HL-60 (cell line): ENCODE results near the gene MPO.

Source experiments
- DNase-seq, 2 experiments: peaks; one replicate each; pipeline ENCODE4 v3.0.0-alpha.2; 2010 to 2020; ENCODE audit warnings: low read depth in 1 of 2, low spot score in 1 of 2
- H3K27ac ChIP-seq: fragments of 250-450 bp; sonication (Bioruptor Pico); replicated peaks from 2 replicates; pipeline ENCODE4 v1.5.1; 2020; ENCODE audit warnings: mild to moderate bottlenecking, moderate library complexity
- H3K27me3 ChIP-seq: fragments of 250-450 bp; sonication (Bioruptor Pico); 2 replicates; pipeline ENCODE4 v1.5.1; 2021; ENCODE audit warnings: mild to moderate bottlenecking, moderate library complexity; ENCODE audit not compliant: insufficient read depth, poor library complexity, severe bottlenecking
- H3K4me3 ChIP-seq: replicated peaks from 2 replicates; pipeline ENCODE4 v1.5.1; 2011; ENCODE audit warnings: mild to moderate bottlenecking, control low read depth, low read length; ENCODE audit not compliant: insufficient read depth
- GABPA ChIP-seq: IDR thresholded peaks from 2 replicates; pipeline ENCODE4 v1.6.1; 2012; ENCODE audit warnings: low read depth
- POLR2AphosphoS5 ChIP-seq: IDR thresholded peaks from 2 replicates; pipeline ENCODE4 v1.6.1; 2012; ENCODE audit warnings: low read depth
- SPI1 ChIP-seq: IDR thresholded peaks from 2 replicates; pipeline ENCODE4 v1.6.1; 2012; ENCODE audit warnings: low read depth, mild to moderate bottlenecking, borderline replicate concordance
- TF ChIP-seq, protein P1 (sequence below): IDR thresholded peaks from one replicate; pipeline ENCODE4 v1.5.1; 2011; ENCODE audit warnings: low read length, control low read depth, inconsistent platforms; ENCODE audit not compliant: insufficient read depth
- TF ChIP-seq, protein P2 (sequence below): IDR thresholded peaks from 2 replicates; pipeline ENCODE4 v1.6.1; 2012; ENCODE audit warnings: low read depth; ENCODE audit not compliant: insufficient replicate concordance

MPO gene

GRCh38 chr17:58253082-58253481, 27.7 kb downstream of the MPO start:
- TF ChIP-seq POLR2AphosphoS5 = no peak
- TF ChIP-seq, protein P1, sequence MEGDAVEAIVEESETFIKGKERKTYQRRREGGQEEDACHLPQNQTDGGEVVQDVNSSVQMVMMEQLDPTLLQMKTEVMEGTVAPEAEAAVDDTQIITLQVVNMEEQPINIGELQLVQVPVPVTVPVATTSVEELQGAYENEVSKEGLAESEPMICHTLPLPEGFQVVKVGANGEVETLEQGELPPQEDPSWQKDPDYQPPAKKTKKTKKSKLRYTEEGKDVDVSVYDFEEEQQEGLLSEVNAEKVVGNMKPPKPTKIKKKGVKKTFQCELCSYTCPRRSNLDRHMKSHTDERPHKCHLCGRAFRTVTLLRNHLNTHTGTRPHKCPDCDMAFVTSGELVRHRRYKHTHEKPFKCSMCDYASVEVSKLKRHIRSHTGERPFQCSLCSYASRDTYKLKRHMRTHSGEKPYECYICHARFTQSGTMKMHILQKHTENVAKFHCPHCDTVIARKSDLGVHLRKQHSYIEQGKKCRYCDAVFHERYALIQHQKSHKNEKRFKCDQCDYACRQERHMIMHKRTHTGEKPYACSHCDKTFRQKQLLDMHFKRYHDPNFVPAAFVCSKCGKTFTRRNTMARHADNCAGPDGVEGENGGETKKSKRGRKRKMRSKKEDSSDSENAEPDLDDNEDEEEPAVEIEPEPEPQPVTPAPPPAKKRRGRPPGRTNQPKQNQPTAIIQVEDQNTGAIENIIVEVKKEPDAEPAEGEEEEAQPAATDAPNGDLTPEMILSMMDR = no peak
- no peak for DNase-seq
- no peak overlapping the region for H3K4me3 ChIP-seq
- no peak overlapping the region for H3K27ac ChIP-seq
- no peaks in the 10 kb centered on the region for H3K27me3 ChIP-seq

DNA sequence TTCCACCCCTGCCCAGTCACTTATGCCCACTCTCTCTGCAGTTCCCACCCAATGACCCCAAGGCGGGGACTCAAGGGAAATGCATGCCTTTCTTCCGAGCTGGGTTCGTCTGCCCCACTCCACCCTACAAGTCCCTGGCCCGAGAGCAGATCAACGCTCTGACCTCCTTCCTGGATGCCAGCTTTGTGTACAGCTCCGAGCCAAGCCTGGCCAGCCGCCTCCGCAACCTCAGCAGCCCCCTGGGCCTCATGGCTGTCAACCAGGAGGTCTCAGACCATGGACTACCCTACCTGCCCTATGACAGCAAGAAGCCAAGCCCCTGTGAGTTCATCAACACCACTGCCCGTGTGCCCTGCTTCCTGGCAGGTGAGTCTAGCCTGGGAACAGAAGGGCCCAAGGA, 28.6 kb downstream of the MPO start:
- TF ChIP-seq GABPA (no peak), POLR2AphosphoS5 (no peak), SPI1 (no peak)
- TF ChIP-seq, protein P2, sequence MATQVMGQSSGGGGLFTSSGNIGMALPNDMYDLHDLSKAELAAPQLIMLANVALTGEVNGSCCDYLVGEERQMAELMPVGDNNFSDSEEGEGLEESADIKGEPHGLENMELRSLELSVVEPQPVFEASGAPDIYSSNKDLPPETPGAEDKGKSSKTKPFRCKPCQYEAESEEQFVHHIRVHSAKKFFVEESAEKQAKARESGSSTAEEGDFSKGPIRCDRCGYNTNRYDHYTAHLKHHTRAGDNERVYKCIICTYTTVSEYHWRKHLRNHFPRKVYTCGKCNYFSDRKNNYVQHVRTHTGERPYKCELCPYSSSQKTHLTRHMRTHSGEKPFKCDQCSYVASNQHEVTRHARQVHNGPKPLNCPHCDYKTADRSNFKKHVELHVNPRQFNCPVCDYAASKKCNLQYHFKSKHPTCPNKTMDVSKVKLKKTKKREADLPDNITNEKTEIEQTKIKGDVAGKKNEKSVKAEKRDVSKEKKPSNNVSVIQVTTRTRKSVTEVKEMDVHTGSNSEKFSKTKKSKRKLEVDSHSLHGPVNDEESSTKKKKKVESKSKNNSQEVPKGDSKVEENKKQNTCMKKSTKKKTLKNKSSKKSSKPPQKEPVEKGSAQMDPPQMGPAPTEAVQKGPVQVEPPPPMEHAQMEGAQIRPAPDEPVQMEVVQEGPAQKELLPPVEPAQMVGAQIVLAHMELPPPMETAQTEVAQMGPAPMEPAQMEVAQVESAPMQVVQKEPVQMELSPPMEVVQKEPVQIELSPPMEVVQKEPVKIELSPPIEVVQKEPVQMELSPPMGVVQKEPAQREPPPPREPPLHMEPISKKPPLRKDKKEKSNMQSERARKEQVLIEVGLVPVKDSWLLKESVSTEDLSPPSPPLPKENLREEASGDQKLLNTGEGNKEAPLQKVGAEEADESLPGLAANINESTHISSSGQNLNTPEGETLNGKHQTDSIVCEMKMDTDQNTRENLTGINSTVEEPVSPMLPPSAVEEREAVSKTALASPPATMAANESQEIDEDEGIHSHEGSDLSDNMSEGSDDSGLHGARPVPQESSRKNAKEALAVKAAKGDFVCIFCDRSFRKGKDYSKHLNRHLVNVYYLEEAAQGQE = no peak
- TF ChIP-seq, protein P1 = no peak
- Histone ChIP-seq H3K4me3 (no peak overlapping the region), H3K27ac (no peak overlapping the region), H3K27me3 (no peaks in the 10 kb centered on the region)
- no peak for DNase-seq

- TF ChIP-seq, protein P1 = no peak
- TF ChIP-seq, protein P2 = no peak
- TF ChIP-seq POLR2AphosphoS5 = no peak
- TF ChIP-seq SPI1 = no peak
- no peak for TF ChIP-seq GABPA
- H3K27me3 ChIP-seq = no peaks in the 10 kb centered on the region
These were observed 30.3 kb downstream of the MPO start for GRCh38 chr17:58250344-58251011.

More at GRCh38 chr17:58250344-58251011, 30.3 kb downstream of the MPO start:
- DNase-seq = no peak
- Histone ChIP-seq H3K4me3 (no peak overlapping the region), H3K27ac (no peak overlapping the region)
